Chondrocyte (in vitro differentiated cells): Measurements from ENCODE around the gene PLCB3. TPM values are rescaled to one million over a fixed set of nuclear protein-coding genes. Genes with fewer than 3 reads are reported as not detected.

Source experiments
- DNase-seq: peaks from one replicate; pipeline ENCODE4 v3.0.0; 2021; ENCODE audit warnings: mixed read lengths, low spot score
- H3K27ac Mint-ChIP-seq: one replicate; pipeline ENCODE4 v1.8.0; 2021; ENCODE audit warnings: mild to moderate bottlenecking, moderate library complexity, mixed read lengths; ENCODE audit not compliant: unreplicated experiment
- H3K27me3 Mint-ChIP-seq: 2 replicates; pipeline ENCODE4 v1.8.0; 2021; ENCODE audit warnings: low read depth, mixed read lengths
- H3K36me3 Mint-ChIP-seq: 2 replicates; pipeline ENCODE4 v1.8.0; 2021; ENCODE audit warnings: low read depth, mixed read lengths
- H3K4me1 Mint-ChIP-seq: 2 replicates; pipeline ENCODE4 v1.8.0; 2021; ENCODE audit warnings: low read depth, mild to moderate bottlenecking, mixed read lengths
- H3K4me3 Mint-ChIP-seq: one replicate; pipeline ENCODE4 v1.8.0; 2021; ENCODE audit warnings: mild to moderate bottlenecking, moderate library complexity, mixed read lengths; ENCODE audit not compliant: unreplicated experiment
- H3K9me3 Mint-ChIP-seq: 2 replicates; pipeline ENCODE4 v1.8.0; 2021; ENCODE audit warnings: low read depth, mixed read lengths
- total RNA-seq: library from RNA; stranded (reverse); gene quantifications from 3 replicates; pipeline ENCODE4 v1.2.1, GENCODE V29; 2021
- TF ChIP-seq, protein P1 (sequence below): fragments of 200-600 bp; sonication (generic); IDR thresholded peaks from 2 replicates; pipeline ENCODE4 v1.5.0; 2021; ENCODE audit warnings: antibody characterized with exemption, mild to moderate bottlenecking, moderate library complexity

The PLCB3 gene
- total RNA-seq, 1 donor from 2014 or later, result 47.2 TPM

DNA sequence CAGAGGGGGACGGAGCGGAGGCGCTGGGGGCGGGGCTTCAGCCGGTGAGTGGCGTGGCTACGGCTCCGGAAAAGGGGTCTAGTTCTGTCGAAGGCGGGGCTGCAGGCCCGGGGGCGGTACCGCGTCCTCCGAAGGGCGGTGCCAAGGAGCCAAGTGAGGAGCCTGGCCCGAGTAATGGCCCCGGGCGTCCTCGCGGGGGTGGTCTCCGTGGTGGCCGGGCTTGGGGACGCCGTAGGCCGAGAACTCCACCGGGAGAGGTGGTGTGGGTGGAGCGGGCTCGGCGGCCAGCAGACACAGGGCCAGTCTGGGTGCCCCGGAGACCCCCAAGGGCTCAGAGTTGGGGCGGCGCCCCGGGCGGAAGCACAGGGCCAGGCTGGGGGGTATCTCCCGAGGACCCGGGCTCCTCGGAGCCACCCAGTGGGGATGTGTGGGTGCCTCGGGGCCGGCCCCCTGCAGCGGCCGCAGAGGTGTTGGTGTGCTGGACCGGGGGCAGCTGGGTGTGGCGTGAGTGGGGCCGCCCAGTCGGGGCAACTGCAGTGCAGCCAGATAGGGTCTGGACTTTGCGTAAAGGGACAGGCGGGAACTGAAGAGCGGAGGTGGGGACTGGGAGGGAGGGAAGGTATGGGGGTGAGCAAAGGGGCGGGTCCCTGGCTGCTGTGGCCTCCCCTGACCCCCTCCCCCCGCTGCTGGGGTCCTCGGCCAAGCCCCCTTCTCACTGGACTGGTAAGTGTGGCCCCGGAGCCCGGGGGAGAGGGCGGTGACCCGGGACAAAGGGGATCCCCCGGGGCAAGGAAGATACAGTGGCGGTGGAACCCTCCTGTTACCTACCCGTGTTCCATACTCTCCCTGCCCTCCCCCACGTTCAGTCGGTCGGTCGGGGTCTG lies 9.6 kb upstream of the PLCB3 start:
- Mint-ChIP-seq H3K9me3 (no peaks in the 10 kb centered on the region), H3K4me3 (peak overlapping the region; percentile 87), H3K27ac (peak overlapping the region; percentile 95), H3K4me1 (peaks cover 37% of the 10 kb centered on the region), H3K27me3 (no peaks in the 10 kb centered on the region), H3K36me3 (peaks cover 12% of the 10 kb centered on the region)
- DNase-seq, result peak; percentile 100
- TF ChIP-seq, protein P1, sequence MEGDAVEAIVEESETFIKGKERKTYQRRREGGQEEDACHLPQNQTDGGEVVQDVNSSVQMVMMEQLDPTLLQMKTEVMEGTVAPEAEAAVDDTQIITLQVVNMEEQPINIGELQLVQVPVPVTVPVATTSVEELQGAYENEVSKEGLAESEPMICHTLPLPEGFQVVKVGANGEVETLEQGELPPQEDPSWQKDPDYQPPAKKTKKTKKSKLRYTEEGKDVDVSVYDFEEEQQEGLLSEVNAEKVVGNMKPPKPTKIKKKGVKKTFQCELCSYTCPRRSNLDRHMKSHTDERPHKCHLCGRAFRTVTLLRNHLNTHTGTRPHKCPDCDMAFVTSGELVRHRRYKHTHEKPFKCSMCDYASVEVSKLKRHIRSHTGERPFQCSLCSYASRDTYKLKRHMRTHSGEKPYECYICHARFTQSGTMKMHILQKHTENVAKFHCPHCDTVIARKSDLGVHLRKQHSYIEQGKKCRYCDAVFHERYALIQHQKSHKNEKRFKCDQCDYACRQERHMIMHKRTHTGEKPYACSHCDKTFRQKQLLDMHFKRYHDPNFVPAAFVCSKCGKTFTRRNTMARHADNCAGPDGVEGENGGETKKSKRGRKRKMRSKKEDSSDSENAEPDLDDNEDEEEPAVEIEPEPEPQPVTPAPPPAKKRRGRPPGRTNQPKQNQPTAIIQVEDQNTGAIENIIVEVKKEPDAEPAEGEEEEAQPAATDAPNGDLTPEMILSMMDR, result no peak

DNA sequence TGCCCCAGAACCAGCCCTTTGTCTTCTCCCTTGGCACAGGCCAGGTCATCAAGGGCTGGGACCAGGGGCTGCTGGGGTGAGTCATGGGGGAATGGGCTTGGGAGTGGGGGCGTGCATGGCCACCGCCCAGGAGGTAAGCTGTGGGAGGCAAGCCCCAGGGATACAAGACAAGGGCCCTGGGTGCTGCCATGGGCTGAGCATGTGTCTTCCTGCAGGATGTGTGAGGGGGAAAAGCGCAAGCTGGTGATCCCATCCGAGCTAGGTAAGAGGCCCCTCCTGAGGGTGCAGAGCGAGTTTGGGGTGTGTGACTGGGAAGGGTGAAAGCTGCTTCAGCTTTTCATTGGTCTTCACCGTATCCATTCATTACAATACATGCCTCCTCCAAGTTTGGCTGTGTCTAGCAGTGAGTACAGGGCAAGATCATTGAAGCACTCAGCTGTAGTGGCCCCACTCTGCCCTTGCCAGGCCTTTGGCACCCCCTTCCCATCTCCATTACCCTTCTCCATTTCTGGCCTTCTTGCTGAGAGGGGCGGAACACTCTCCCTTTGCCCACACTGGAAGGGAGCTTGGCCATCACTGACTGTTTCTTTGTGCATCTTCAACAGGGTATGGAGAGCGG lies 8.0 kb upstream of the PLCB3 start:
- Mint-ChIP-seq H3K9me3 (no peaks in the 10 kb centered on the region), H3K27ac (peak overlapping the region; percentile 66), H3K4me3 (peak overlapping the region; percentile 39), H3K36me3 (peaks cover 5% of the 10 kb centered on the region), H3K27me3 (no peaks in the 10 kb centered on the region), H3K4me1 (peaks cover 44% of the 10 kb centered on the region)
- TF ChIP-seq, protein P1, result no peak
- DNase-seq, result no peak

DNA sequence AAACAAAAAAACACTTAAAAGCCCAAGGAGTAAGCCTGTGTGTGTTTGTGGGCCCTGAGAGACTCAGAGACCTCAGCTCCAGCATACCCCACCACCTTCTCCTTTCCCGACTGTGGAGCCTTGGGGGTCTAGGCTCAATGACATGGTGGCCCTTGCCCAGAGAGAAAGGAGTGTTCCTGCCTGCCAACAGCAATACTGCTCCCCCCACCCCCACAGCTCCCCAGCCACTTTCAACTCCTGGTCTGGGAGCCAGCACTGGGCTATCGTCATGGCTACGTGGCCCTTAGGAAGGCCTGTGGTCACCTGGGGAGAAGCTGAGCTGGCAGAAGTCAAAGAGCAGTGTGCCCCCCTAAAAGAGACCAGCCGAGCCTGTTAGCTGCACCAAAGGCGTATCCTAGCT lies 7.2 kb upstream of the PLCB3 start:
- TF ChIP-seq, protein P1, result no peak
- Mint-ChIP-seq H3K36me3 (peaks cover 4% of the 10 kb centered on the region), H3K27me3 (no peaks in the 10 kb centered on the region), H3K4me3 (peak overlapping the region; percentile 89), H3K27ac (peak overlapping the region; percentile 66), H3K9me3 (no peaks in the 10 kb centered on the region), H3K4me1 (peaks cover 44% of the 10 kb centered on the region)
- no peak for DNase-seq

DNA sequence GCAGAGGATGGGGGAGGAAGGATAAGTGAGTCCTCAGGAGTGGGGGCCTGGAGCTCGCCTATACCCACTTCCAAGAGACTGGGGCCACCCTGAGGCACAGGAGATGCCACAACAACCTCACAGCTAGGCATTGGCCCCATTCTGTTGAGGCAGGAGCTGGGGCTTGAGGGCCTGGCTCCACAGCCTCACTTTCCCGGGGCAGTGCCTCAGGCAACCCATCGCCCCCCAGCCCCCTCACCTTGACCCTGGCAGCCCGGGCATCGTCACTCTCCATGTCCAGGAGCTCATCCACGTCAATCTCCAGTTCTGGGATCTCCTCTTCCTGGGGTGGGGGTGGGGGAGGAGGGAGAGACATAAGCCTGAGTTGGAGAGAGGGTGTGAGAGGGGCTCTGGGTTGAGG lies 6.4 kb upstream of the PLCB3 start:
- Mint-ChIP-seq H3K27ac (peak overlapping the region; percentile 97), H3K9me3 (no peaks in the 10 kb centered on the region), H3K27me3 (no peaks in the 10 kb centered on the region), H3K4me1 (peaks cover 41% of the 10 kb centered on the region), H3K36me3 (peaks cover 4% of the 10 kb centered on the region), H3K4me3 (peak overlapping the region; percentile 89)
- DNase-seq, result no peak
- TF ChIP-seq, protein P1, result no peak

DNA sequence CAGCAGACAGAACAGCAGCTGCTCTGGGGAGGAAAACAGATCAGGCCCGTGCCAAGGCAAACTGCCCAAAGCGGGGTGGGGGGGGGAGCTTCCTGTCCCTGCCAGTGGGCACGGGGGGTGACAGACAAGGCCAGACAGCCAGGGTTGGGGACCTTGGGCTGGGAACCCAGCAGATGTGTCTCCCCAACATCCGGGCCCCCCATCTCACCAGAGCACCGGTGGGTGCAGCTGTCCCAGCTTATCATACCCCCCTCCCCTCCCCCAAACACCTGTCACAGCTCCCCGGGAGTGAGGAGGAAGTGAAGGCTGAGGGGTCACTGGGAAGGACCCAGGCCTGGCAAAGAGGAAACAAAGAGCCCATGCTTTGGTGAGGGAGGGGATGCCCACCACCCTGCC lies 5.9 kb upstream of the PLCB3 start:
- peaks cover 36% of the 10 kb centered on the region for H3K4me1 Mint-ChIP-seq
- H3K9me3 Mint-ChIP-seq, result no peaks in the 10 kb centered on the region
- no peak for DNase-seq
- H3K36me3 Mint-ChIP-seq, result peaks cover 4% of the 10 kb centered on the region
- peak overlapping the region; percentile 97 for H3K27ac Mint-ChIP-seq
- TF ChIP-seq, protein P1, result no peak
- no peaks in the 10 kb centered on the region for H3K27me3 Mint-ChIP-seq
- H3K4me3 Mint-ChIP-seq, result peak overlapping the region; percentile 89
